Islet of Langerhans (tissue), 1 donor: Measurements from ENCODE around the gene CYP2W1.
"Not testable (repeated sequence)": the region's sequence is repeated elsewhere in the genome, so short reads cannot be mapped to it uniquely, and the experiment has no call there.

Experiments used
- FAIRE-seq: peaks from one replicate; lab custom pipeline; 2011; peaks lifted over from hg19 to GRCh38; lab: Jason Lieb, UNC

Gene CYP2W1

GRCh38 chr7:1029637-1030443, 46.9 kb downstream of the CYP2W1 start:
- no peak for FAIRE-seq

DNA sequence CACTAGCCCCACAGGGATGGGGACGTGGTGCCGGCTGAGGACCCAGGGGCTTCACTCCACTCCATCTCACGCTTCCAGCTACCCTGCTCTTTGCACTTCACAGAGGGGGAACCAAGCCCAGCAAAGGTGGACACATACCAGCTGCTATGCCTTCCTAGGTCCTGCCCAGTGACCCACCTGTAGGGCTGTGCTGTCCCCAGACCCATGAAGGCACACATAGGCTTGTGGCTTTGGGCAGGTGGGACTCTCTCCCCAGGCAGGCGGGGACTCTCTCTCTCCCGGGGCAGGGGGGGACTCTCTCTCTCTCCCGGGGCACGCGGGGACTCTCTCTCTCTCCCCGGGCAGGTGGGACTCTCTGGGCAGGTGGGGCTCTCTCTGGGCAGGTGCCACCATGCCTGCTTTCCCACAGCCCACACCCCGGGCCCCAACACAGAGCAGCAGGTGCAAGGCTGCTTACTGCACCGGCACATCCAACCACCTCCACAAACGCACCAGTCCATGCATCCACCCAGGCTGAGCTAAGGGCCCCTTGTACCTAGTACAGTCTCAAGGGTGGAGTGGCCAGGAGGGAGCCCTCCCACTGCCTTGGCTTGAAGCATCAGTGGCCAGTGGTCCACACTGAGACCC, 47.6 kb downstream of the CYP2W1 start:
- no peak for FAIRE-seq

- no peak for FAIRE-seq
Observed at GRCh38 chr7:1031716-1032455, 48.9 kb downstream of the CYP2W1 start.

GRCh38 chr7:1032536-1033181, 49.7 kb downstream of the CYP2W1 start:
- no peak for FAIRE-seq

- no peak for FAIRE-seq
Observed at GRCh38 chr7:1033546-1034145, 50.7 kb downstream of the CYP2W1 start.

GRCh38 chr7:1034769-1035168, 51.8 kb downstream of the CYP2W1 start:
- FAIRE-seq = not testable (repeated sequence)

DNA sequence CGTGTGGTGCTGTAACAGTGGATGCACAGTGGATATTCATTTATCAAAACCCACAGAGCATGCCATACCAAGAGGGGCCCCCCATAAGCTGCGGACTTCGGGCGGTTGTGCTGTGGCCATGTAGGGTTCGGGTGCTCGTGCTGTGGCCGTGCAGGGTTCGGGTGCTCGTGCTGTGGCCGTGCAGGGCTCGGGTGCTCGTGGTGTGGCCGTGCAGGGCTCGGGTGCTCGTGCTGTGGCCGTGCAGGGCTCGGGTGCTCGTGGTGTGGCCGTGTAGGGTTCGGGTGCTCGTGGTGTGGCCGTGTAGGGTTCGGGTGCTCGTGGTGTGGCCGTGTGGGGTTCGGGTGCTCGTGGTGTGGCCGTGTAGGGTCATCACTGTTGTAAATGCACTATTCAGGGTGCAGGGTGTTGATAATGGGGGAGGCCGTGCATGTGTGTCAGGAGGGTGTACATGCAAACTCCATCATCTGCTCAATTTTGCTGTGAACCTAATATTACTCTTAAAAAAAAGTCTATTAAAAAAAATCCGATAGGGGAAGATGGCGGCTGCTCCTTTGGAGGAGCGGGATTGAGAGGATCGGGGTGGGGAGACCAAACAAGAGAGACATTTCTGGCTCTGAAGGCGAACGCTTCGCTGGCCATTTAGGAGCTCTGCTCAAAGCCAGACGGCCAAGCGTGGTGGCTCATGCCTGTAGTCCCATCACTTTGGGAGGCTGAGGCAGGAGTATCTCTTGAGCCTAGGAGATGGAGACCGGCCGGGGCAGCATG, 53.4 kb downstream of the CYP2W1 start:
- FAIRE-seq = not testable (repeated sequence)
